HG03520 (cell line): ENCODE data around the gene RPRML.
"Not testable (repeated sequence)": the region's sequence is repeated elsewhere in the genome, so short reads cannot be mapped to it uniquely, and the experiment has no call there.

ENCODE experiments used
- ATAC-seq: cut with Tn5 transposase; IDR thresholded peaks from one replicate; pipeline ENCODE4 v1.9.1; 2021; ENCODE audit warnings: mild to moderate bottlenecking, moderate library complexity; ENCODE audit not compliant: unreplicated experiment

RPRML gene

DNA sequence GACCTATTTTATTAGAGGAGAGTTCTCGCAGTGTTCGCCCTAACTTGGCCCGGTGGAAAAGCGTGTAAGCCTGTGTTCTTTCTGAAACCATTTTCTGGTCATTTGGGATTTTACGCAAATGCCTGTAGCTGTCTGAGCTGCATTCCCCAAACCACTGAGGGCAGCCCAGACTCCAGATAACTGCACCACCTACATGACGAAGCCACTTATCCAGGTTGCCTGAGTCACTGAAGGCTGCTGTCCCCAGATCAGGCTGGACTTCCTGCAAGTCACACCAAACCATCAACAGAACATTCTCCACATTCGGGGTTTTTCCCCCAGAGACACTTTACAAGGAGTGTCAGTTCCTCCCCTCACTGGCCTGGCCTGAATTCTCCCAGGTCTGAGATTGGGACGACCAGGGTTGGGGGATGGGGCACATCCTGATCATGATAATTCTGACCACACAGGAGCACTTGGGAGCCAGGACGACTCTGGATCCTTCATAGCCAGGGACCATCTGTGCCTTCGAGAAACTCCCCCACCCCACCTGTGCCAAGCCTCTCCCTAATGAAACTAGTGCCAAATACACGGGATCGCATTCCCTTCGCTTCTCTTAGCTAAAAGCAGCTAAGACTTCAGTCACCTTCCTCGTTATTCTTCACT, 2.3 kb downstream of the RPRML start:
- ATAC-seq, result no peak

DNA sequence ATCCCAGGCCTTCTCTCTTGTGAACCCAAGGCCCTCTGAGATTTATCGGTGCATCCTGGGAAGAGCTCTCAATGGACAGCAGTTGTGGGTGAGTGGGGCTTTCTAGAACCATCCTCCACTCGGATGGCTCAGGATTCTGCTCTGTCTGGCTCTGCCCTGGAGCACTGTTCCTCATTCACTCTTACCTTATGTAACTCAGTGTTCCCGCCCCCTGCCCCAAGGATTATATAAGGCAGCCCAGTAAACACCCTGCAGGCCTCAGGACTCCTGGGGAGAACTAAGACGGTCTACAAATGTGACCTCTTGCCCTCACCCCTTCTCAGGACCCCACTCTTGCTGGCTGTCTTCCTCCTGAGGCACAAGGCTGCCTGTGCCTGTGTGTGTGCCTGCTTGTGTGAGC, 3.8 kb downstream of the RPRML start:
- no peak for ATAC-seq

DNA sequence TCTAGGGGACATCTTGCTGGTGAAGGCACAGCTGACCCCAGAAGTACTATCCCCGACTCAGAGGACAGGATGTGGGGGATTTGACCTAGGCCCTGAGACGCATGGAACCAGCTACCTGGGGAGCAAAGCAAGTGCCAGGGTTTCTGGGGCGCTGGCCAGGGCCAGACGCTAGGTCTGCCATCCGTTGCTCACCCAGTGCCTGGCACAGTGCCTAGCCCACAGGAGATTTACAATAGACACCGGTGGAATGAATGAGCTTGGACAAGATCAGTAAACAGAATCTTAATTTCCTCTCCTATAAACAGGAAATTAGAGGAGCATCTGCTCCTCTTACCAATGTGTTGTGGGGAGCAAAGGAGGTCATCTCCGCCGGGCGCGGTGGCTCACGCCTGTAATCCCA, 5.0 kb downstream of the RPRML start:
- ATAC-seq, result no peak

DNA sequence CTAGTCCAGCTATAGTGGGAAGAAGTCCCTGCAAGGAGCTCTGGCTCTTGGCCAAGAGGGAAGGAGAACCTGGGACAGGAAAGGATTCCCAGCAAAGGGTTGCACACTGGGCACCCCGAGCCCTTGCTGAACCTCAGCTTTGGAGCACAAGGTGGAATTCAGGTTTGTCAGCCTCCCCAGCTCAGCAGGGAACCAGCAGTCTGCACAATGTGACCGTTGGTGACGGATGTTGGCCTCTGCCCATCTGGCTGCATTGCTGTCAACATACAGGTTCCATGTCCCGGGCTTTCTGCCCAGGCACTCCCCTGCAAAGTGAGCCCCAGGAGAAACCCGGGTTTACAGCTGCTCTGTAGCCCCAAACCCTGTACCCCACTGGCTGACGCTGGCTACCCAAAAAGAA, 6.7 kb downstream of the RPRML start:
- no peak for ATAC-seq

DNA sequence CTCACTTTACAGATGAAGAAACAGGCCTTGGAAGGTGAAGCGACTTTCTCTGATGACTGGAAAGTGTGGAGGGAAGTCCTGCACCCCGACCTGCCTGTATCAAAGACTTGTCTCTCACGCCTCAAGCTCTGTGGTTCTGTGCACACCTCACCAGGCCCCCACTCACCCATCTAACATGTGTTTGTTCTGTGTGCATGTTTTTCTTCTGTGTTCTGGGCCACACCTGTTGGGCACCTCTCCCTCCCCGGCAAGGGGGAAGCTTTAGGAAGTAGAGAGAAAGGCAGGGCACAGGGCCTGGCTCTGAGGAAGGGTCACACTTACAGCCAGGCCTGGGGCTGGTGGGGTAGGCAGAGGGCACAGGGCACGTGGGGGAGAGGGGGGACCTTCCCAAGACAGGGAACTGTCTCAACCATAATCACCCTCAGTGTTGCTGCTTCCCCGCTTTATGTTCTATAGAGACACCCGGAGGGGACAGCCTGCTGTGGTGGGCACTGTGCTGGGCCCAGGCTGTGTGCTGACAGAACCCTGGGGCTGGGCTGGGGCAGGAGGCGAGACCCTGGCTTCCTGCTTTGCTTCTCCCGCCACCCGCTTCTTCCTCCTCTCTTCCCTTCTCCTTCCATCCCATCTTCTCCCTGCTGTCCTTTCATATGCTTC, 7.3 kb downstream of the RPRML start:
- ATAC-seq, result no peak

DNA sequence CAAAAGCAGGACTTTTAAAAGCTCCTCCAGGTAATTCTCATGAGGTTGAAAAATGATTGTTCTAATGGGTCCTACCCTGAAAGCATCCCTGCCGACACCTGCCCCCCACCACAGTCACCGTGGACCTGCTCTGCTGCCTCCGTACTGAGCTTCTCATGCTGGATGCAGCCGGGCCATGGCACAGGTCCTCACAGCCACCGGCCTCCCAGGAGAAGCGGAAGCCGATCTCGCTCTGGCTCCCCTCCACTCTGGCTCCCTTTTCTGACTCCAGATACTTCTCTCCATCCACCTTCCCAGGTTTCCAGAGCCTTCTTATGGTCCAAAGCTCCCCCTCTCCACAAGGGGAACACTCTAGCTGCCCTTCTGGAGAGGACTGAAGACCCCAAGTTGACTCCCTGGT, 10.2 kb downstream of the RPRML start:
- no peak for ATAC-seq

DNA sequence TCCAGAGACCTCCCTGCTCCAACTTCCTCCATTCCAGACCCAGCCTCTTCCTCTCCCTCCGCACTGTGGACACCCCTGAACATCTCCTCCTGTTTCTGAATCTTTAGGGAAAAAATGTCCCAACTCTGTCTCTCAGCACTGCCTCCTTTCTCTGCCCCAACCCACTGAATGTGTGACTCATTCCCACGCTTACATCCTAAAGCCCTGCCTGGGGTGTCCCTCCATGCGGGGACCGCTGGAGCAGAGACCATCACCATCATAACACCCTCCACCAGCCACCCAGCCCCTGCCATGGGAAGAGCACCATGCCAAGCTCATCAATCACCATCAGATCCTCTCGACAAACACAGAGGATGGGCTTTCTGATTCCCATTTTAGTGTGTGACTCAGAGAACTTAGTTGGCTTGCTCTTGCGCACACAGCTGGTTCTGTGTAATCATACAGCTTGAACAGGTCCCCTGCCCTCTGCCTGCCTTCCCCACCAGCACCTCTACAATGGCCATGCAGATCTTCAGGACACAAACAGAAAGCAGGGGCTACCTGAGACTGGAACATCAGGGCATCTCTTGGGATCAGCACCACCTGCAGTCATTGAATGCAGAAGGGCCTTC, 10.7 kb downstream of the RPRML start:
- no peak for ATAC-seq

DNA sequence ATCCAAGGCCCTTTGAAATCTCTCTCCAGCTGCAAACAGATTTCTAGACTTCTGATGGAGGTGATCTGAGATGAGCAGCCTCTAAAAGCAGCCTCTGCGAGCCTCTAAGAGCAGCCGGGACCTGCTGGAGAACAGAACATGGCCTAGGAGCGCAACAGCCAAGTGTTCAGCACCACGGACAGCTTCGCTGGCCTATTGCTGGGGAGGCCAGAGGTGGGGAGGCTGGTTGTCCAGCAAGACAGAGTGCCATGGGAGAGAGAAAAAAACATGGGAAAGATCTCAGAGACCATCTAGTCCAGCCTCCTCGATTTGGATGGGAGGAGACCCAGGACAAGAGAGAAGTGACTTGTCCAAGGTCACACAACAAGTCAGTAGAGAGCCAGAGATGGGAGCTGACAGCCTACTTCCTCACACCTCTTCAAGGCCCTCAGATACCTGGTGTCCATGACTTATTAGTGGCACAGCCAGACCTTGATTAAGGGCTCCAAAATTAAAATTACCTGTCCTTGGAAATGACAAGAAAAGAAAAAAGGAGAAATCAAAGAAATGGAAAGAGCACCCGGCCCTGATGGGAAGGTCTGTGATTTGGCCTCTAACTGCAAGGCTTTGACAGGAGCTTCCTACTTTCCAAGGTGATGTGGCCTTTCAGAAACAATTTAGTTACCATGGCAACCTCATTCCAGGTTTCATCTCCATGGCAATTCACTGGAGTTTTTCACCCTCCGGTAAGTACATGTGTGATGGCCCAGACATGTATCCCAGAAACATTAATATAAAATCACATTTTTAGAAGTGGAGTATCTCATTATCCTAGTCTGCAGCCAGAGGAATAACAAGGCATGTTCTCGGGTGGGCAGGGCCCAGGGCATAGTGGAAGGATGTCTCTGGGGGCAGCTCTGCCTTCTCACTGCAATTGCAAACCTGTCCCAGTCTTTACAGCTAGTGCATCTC, 14.5 kb downstream of the RPRML start:
- no peak for ATAC-seq

DNA sequence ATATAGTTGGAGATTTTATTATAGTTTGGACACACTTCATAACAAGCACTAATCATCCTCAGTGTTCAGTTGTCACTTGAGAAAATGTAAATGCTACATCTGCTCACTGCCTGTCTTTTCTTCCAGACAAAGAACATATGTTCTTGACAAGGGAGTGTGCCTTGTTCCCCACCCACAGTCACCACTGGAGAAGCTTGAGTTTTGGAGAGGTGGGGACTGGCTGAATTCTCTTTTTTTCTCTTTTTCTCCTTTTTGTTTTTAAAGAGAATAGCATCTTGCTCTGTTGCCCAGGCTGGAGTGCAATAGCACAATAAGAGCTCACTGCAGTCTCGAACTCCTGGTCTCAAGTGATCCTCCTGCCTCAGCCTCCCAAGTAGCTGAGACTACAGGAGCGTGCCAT, 15.5 kb downstream of the RPRML start:
- ATAC-seq, result no peak

DNA sequence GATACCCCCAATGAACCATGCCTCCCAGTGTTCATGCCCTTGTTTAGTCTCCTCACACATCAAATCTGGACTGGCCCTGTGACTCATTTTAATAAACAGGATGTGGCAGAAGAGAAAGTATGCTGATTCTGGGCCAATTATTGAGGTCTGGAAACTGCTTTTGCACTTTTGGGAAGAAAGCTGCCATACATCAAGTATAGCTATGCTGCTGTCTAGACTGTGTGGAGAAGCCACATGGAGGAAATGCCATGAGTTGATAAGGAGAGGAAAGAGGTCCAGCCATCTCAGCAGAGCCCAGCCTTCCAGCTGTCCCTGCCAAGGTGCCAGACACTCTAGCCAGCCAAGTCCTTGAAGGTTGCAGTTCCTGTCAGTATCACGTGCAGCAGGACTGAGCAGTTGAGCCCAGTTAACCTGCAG, 16.7 kb downstream of the RPRML start:
- no peak for ATAC-seq

DNA sequence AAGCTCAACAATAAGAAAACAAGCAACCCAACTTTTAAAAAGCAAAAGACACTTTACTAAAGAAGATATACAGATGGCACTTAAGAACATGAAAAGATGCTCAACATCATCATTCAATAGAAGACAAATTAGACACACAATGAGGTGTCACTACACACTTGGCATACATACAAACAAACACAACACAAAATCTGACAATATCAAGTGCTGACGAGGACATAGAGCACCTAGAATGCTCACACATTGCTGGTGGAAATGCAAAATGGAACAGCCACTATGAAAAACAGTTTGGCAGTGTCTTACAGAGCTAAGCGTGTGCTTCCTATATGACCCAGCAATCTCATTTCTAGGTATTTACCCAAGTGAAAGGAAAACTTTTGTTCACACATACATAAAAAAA, 18.9 kb downstream of the RPRML start:
- no peak for ATAC-seq

DNA sequence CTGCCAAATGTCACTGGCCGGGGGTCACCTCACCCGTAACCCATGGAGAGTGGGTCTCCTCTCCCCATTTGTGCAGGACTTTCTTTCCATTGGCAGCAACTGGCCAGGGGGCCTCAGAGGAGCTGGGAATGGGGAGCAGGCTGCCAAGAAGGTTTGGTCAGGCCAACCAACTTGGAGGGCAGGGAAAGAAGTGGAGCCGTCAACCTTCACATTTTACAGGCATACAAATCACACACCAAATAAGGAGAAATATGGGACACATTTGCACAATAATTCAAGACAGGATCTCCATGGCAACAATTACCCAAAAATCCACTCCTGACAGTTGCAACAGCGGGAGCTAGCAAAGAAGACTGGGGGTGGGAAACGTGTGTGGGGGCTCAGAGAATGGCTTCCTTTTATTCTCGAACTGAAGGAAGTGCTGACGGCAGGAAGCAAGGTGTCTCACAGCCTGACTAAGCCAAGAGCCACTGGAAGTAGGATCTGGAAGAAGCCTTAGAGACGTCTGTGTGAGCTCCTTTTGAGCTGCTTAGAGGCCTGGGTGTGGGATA, 20.9 kb downstream of the RPRML start:
- ATAC-seq, result no peak

DNA sequence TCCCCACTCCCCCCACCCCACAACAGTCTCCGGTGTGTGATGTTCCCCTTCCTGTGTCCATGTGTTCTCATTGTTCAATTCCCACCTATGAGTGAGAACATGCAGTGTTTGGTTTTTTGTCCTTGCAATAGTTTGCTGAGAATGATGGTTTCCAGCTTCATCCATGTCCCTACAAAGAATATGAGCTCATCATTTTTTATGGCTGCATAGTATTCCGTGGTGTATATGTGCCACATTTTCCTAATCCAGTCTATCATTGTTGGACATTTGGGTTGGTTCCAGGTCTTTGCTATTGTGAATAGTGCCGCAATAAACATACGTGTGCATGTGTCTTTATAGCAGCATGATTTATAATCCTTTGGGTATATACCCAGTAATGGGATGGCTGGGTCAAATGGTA, 25.9 kb downstream of the RPRML start:
- not testable (repeated sequence) for ATAC-seq

DNA sequence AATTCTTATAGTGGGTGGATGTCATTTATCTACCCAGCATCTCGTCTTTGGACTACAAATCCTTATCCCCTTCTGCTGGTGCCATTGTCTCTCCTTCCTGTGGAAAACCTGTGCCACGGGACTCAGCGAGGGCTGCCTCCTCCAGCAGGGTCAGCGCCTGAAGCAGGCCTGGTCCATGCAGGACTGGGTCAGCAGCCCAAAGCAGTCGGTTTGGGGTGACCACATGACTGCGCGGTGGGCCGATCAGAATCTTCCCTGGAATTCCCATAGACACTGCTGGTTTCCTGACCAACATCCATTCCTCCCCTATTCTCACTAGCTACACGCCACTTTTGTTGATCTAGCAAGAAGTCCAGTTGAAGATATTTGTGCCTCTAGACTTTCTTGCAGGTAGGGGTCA, 26.9 kb downstream of the RPRML start:
- ATAC-seq, result no peak

DNA sequence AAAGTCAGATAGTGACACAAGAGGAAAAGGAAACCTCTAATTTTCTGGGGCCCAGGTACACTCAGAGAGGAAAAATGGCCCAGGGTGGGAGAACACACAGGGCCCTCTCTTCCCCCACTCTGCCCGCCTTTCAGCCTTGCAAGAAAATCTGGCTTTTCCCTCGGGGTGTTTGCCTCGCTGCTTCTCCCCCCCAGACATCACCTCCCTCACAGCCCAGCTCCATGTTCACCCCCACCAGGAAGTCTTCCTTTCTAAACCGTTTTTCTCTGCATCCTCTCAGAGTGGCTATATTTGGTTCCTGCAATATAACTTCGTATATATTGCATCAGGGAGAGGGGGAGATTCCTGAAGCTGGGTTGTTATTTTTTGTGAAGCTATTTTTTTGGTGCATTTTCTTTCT, 27.3 kb downstream of the RPRML start:
- no peak for ATAC-seq

DNA sequence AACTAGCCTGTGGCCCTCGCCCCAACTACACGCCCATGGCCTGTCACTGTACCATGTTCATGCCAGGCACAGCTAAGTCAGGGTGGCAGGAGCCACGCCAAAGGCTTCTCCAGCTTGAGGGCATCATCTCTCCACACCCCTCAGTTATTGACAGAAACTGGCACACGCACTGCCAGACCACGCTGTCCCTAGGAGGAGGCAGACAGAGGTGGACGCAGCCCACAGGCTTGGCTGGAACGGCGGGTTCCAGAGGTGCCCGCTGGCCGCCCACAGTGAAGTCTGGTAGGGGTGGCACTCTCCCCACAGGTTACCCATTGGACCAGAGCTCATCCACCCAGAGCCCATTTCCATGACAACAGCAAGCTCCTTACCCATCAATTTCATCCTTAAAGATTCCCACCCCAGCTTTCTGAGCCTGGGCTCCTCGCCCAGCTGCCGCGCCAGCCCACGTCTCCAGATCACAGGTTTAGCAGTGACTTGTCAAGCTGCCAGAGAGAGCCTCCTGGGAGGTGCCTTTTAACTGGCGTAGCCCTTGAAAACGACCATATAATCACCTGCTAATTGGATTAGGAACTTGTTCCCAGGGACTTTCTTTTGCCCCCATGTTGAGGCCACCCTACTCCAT, 27.9 kb downstream of the RPRML start:
- no peak for ATAC-seq

DNA sequence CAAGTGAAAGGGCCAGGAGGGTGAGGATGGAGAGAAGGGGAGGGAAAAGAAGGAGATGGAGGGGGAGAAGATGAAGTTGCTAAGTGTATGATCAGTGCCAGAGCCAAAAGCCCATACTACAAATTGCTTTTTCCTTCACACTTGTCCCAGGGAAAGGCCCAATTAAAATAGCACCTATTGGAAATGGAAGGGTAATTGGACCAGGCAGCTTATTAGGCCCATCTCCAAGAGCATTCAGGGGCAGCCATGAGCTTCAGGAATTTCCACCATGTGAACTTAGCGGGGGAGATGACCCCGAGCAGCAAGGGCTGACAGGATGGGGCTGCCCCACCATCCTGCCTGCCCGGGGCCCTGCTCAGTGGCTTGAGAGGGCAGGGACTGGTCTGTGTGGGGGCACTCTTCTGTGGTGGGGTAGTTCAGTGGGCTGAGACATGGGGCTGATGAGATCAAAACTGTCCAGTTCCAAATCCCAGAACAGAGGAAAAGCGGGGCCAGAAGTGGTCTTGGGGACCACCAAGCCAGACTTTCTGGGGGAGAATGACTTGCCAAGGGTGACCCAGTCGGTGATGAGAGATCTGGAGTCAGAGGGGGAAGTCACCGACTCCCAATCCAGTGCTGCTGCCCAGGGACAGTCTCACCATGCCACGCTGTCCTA, 28.6 kb downstream of the RPRML start:
- ATAC-seq, result no peak

DNA sequence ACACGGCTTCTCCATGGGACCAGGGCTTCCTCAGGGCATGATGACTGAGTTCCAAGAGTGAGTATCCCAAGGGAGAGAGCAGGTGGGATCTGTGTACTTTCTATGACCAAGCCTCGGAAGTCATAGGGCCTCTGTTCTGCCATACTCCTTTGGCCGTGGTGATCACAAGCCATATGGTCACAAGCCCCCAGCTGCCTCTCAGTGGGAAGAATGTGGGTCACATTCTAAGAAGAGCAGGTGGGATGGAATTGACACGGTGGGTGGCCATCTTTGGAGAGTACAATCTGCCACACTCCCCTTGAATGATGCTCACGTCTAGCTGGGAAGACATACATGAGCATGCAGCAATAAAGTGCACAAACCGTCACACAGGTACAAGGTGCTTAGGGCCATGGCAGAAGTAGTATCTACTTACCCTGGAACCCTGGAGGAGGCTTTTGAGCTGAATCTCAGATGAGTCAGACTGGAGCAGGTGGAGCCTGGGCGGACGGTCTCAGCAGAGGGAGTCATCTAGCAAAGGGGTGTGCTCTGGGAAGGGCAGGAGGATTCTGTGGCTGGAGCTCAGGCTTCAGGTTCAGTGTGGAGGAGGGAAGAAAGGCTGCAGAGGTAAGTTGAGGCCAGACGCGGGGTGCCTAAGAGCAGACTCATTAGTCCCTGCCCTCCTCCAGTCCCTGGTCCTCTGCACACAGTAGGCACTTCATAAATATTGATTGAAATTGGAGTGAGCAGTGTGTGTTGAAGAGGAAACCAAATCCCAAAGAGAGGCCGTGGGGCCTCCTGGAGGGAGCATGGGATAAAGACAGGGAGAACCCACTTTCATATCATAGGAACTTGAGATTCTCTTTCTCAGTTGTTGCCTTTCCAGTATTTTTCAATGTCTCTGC, 29.5 kb downstream of the RPRML start:
- no peak for ATAC-seq

DNA sequence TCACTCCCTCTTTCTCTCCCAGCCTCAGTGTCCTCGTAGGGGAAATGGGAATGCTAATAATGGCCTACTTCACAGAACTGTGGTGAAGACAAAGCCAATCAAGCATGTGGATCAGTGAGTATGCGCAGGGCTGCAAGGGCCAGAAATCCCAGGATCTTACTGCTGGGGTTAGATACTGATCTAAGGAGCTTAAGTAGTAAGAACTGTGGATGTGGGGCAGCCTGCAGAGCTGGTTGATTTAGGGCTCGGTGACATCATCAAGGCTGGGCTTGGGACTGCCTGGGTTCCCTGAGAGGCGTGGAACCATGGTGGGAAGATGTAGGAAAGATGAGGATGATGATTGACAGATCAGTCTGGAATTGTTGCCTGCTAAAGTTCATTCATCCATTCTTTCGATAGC, 30.5 kb downstream of the RPRML start:
- no peak for ATAC-seq
